LHCN-M2 (cell line): ENCODE data around the gene GPR87. TPM values are rescaled to one million over a fixed set of nuclear protein-coding genes. Genes with fewer than 3 reads are reported as not detected.

Source experiments
- DNase-seq: peaks from one replicate; pipeline ENCODE4 v3.0.0-alpha.2; 2012; ENCODE audit warnings: low read depth
- polyA plus RNA-seq: library from polyadenylated mRNA; unstranded; fragments of >200 nt; gene quantifications from one replicate; pipeline ENCODE4 v1.2.1, GENCODE V29; 2012; ENCODE audit warnings: missing spikeins
- total RNA-seq: library from RNA; depleted of rRNA; stranded (reverse); fragments of >200 nt; gene quantifications from 2 replicates; pipeline ENCODE4 v1.2.3, GENCODE V29; 2014; rRNA removed

GPR87 gene, protein sequence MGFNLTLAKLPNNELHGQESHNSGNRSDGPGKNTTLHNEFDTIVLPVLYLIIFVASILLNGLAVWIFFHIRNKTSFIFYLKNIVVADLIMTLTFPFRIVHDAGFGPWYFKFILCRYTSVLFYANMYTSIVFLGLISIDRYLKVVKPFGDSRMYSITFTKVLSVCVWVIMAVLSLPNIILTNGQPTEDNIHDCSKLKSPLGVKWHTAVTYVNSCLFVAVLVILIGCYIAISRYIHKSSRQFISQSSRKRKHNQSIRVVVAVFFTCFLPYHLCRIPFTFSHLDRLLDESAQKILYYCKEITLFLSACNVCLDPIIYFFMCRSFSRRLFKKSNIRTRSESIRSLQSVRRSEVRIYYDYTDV
- total RNA-seq = not detected in 2 replicates
- not detected for polyA plus RNA-seq

DNA sequence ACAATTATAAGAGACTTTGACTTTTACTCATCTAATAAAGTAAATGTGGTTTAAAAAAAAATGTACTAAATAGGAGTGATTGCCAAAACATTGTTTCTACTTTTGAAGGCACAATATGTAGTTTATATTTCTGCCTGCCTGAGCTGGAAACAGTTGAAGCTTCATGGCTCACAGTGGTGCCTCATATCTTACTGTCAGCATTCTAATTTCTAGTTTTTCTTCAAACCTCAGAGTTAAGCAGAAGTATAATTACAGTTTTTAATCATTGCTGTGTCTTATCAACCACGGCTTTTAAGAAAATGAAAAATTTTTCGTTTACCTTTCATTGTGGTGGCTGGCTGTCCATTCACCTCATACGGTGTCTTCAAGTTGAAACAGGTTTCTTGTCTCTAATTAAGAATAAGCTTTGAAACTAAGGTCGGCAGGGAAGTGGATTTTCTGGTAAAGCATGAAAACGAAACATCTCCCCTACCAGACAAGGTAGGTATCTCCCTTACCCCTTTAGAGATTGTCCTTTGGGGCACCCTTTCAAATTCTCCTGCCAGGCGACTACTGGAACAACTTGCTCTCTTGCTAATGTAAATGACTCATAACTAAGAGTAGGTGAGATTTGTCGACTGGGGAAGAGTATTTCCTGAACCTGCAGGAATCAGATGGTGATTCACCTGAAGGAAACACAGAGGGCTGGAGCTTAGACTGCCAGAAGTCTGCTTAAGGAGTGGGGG, at the start of gene GPR87:
Gene GPR87, minus strand, starts transcription at position 554 of the 725 bp plus-strand sequence. CDS start 16,720 bp downstream, outside the sequence.
- DNase-seq = no peak

DNA sequence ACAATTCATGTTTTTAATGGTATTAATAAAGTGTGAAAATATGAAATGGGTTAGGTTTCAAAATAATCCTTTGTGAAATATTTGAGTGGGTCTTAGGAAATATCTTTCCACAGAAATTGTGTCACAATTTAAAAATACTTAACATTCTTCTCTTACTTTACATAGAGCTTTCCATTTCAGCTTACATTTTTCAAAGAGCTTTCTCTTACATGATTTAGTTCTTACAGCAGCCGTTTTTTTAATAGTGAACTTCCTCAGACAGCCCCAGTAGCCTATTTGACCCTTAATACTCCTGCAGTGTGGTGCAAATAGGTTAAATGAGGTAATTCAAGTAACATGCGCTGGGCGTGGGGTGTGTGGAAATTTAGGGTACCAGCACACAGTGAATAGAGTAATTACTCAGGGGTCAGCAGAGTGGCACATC, 46.1 kb upstream of the GPR87 start:
- no peak for DNase-seq

DNA sequence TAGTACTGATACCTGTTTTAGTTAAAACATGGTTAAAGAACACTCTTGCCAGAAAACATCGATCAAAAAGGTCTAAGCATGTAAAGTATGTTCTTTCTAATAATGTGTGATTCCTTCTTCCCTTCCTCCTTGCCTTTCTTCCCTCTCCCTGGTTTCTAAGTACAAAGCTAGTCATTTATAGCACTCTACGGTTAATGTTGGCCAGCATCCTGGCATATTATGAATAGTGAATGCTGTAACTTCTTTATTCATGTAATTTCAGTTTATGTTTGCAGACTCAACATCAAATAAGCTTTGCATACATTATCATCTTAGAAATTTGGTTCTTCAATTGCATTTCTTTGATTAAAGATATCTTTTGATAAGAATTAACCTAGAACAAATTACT, 40.8 kb upstream of the GPR87 start:
- DNase-seq = no peak

DNA sequence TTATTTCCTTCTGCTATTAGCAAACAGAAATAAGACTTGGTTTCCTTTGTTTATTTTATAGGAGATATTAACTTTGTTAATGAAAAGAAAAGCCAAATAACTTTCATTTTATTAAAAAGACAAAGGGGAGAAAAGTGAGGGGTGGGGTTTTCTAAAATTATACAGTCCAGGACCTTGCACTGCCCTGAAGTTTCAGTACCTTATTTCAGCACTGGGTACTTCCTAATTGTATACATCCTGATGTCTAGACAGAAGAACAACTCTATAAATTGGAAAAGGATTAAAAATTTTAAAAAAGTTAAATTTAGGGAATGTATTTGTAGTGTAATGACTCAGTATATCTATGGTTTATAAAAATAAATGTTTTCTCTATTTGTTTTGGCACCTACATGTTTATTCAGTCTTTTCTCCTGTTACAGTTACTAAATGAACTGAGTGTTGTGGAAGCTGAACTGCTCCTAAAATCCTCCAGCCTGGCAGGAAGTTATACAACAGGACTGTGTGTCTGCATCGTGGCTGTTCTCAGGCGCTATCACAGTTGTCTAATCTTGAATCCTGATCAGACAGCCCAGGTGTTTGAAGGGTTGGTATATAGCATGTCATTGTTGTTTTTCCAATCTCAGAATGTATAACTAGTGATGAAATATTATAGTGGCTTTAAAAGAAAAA, 40.3 kb upstream of the GPR87 start:
- peak; percentile 2 for DNase-seq

- no peak for DNase-seq
Observed at GRCh38 chr3:151351648-151352047, 35.0 kb upstream of the GPR87 start.

DNA sequence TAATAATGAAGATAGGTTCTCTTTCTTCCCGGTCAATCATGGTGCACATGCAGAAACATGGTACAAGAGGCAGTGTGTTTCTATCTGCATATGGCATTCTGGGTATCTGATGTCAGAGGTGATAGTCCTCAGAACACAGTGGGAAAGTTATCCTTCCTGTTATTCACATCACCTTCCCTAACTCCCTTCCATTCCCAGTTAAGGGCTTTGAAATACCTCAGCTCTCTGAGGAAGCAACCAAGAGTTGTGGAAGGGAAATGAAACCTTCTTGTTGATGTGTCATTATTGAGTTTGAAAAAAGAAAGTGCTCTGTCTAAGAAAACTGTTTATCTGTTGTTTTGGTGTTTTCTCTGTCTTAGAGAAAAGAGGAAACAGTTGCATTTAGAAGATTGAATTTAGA, 34.6 kb upstream of the GPR87 start:
- no peak for DNase-seq

DNA sequence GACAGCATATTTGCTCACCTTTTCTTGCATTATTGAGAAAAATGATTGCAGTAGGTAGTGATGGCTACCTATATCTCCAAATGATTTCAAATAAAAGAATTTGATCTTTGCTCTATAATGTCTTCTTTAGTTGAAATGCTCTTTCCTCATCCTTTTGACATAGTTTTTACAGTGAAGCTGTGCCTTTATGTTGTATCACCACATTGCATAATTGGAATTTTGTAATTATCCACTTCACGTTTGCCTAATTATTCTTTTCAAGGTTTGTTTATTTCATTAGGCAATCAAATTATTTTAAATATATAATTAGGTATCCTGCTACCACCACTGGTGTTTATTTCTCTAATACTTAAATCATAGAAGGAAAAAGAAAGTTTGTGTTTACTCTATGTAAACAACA, 34.0 kb upstream of the GPR87 start:
- no peak for DNase-seq

DNA sequence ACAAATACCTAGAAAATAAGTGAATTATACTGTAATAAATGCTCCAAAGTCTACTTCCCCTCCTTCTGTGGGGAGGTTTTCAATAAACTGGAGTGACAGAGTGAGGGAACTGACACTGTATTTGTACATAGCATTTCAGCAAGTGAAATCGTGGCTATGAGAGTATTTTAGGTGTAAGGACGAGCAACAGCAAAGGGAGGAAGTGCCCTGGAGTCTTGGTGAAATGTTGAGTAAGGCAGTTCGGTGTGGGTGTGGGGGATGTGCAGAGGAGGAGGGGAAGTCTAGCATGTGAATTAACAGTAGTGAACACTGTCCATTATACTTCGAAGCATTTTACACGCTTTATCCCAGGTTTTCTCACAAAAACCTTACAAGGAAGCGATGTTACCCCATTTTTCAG, 30.8 kb upstream of the GPR87 start:
- no peak for DNase-seq

DNA sequence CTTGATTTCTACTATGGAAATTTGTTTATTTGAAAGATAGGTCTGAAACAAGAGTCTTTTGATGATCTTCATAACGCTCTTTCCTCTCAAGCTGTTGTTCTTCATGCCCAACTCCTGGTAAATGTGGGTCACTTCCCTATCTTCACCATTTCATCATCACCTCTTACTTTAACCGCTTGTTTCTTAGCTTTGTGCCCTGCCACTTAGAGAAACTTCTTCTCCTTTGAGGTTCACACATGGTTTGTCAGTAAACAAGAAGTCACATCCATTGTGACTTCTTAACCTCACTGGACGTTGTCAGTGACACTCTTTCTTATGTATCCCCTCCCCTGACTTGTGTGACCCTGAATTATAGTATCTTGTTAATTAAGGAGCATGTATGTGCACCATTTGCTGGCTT, 29.7 kb upstream of the GPR87 start:
- DNase-seq = no peak

- DNase-seq = peak; percentile 5
Observed at GRCh38 chr3:151345859-151346258, 29.2 kb upstream of the GPR87 start.

- DNase-seq = no peak
Observed at GRCh38 chr3:151331696-151332095, 15.1 kb upstream of the GPR87 start.

DNA sequence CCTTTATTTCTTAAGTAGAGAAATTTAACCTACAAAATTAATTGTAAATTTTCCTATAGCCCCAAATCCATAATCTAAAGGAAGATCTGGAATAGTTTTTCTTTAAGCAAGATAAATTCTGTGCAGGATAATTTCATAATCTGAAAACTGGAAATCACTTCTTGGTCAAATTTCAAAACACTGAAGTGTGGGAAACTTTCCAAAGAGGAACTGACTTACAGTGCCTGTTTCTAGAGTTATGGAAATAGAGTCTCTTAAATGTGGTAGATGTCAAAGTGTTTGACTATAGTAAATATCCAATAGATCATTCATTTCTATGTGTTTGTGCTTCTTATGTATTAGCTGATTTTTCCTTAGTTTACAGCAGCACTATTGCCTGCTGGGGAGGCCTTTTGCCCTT, 14.3 kb upstream of the GPR87 start:
- DNase-seq = no peak

DNA sequence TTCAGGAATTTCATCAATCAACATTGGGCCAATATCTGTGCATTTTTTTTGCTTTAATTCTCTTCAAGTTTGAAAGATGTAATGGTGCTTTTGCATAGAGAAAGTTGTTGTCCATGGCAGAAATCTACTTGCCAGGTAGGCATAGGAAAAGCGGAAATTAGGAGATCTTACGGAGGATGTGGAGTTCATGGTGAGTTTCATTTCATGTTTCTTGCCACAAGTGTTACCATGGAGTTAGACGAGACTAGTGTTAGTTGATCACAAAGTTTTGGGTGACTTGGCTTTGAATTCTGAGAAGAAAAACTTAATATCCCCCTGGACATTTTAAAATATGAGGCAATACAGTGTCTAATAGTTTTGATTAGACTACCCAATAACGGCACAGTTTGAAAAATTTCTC, 13.8 kb upstream of the GPR87 start:
- DNase-seq = no peak

- DNase-seq = no peak
Observed at GRCh38 chr3:151329363-151329762, 12.7 kb upstream of the GPR87 start, which contains the start of gene P2RY13. Gene P2RY13 (minus strand): TSS chr3:151329549. CDS start chr3:151329528, 21 bp downstream.

DNA sequence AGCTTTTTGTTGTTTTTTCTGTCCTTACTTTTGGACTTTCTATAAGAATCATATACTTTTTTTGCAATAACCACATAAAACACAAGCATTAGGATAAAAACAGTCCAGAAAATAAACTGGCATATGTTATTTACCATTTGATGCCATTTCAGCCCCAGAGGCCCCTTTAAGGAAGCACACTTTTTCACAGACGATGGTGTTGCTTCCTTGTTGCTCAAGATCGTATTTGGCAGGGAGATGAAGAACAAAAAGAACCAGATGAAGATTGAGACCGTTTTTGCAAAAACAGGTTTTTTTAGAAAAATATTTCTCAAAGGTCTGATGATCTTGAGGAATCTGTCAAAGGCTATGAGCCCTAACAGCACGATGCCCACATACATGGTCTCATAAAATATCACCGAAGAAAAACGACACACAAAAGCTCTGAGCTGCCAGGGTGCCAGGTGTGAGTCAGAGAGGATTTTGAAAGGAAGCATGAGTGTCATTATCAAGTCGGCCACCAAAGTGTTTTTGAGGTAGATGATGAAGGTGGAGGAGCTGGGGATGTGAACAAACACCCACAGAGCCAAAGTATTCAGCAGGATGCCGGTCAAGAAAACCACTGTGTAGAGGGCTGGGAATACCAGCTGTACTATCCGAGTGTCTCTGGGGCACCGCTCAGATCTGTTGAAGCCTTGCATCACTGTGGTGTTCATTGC, 11.8 kb upstream of the GPR87 start:
- DNase-seq = no peak

DNA sequence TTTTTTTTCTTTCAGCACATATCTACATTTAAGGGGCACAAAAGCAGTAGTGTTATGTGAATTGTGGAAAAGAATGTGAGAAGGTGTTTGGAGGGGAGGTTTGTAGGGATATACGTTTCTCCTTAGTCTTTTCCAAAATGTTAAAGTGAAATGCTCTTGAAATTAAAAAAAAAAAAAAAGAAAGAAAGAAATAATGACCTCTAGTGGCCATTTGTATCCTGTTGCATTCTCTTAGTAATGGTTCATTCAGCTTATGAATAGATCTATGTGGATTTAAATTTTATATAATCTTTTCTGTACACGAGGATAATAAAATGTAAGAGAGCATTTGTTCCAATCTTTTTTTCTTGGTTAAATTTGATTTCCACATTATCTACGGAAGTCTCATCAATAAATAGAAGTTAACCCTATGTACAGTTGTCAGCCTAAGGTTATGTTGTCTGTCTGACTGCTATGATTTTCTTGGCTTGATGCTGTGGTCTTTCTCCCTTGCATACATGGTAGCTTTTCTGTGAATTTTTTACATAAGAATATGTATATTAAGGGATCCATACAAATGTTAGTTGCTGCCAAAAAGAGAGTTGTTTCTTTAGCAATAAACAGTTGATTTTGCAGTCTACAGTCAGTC, 11.1 kb upstream of the GPR87 start:
- DNase-seq = peak; percentile 6

DNA sequence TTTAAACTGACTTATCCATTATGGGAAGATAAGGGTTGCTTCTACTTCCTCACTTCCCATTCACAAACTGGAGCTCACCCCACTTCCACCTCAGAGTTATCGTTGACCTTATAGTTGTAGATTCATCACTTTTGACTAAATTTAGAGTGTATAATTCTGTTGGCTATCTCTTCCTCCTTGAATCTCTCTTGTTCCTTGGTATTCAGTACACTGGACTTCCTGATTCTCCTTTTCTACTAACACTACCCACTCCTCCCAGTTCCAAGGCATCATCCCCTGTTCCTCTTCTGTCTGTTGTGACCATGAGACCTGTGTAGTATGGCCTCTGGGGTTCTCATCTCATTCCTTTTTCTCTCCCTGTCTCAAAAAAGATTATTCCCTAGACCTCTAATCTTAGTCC, 5.9 kb upstream of the GPR87 start:
- DNase-seq = no peak

- DNase-seq = no peak
Observed at GRCh38 chr3:151321526-151321925, 4.9 kb upstream of the GPR87 start.

GRCh38 chr3:151320131-151320530, 3.5 kb upstream of the GPR87 start:
- DNase-seq = no peak

- DNase-seq = peak; percentile 9
Observed at GRCh38 chr3:151319628-151320027, 3.0 kb upstream of the GPR87 start.

DNA sequence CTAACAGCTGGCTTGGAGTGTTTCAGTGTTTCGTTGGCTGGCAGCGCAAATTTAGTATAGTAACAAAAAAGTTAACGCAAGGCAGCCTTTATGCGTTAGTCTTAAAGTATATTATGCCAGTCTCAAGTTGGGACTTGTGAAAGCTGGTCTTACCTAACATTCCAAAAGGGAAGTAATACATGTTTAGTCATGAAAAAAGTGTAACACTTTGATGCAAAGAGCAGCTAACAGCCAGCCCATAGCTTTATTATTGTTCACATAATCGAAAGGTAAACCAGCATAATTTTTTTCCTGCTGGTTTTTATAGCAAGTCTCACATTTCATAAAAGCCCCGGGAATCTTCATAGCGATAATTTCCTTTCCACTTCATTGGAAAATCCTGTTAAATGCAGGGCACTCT, 2.4 kb upstream of the GPR87 start:
- no peak for DNase-seq
